Measurements from ENCODE around the gene CEP295NL. TPM values are rescaled to one million over a fixed set of nuclear protein-coding genes. Genes with fewer than 3 reads are reported as not detected.
"Not testable (repeated sequence)": the region's sequence is repeated elsewhere in the genome, so short reads cannot be mapped to it uniquely, and the experiment has no call there.

CEP295NL gene
- total RNA-seq, 4 donors from 2014 or later, result 1.1 to 45.4 (median 9.1) TPM

- Histone ChIP-seq H3K9me3 (no peaks in the 10 kb centered on the region), H3K27me3 (no peaks in the 10 kb centered on the region), H3K4me3 (no peak overlapping the region), H3K4me1 (peaks cover 0 to 29% (median 3%) of the 10 kb centered on the region in 4 donors), H3K27ac (peak overlapping the region in 1 of 4 donors; percentile 1), H3K36me3 (peaks cover 0 to 21% (median 0%) of the 10 kb centered on the region in 3 donors)
- DNase-seq, result no peak
- TF ChIP-seq POLR2A (IDR thresholded peaks at IDR 0.05) (no peak), CTCF (IDR thresholded peaks at IDR 0.05) (no peak)
Observed at GRCh38 chr17:78875363-78876093, 27.5 kb downstream of the CEP295NL start.

- Histone ChIP-seq H3K27ac (peak overlapping the region in 1 of 4 donors; percentile 7), H3K4me1 (peaks cover 0 to 15% (median 0%) of the 10 kb centered on the region in 4 donors), H3K9me3 (no peaks in the 10 kb centered on the region), H3K4me3 (no peak overlapping the region), H3K27me3 (no peaks in the 10 kb centered on the region), H3K36me3 (peaks cover 0 to 23% (median 0%) of the 10 kb centered on the region in 3 donors)
- DNase-seq, result no peak
- TF ChIP-seq POLR2A (IDR thresholded peaks at IDR 0.05) (no peak), CTCF (IDR thresholded peaks at IDR 0.05) (no peak)
Observed at GRCh38 chr17:78873519-78874340, 29.3 kb downstream of the CEP295NL start.

- Histone ChIP-seq H3K4me3 (no peak overlapping the region), H3K4me1 (peaks cover 0 to 15% (median 0%) of the 10 kb centered on the region in 4 donors), H3K27ac (no peak overlapping the region), H3K9me3 (no peaks in the 10 kb centered on the region), H3K36me3 (peaks cover 0 to 23% (median 0%) of the 10 kb centered on the region in 3 donors), H3K27me3 (no peaks in the 10 kb centered on the region)
- no peak for TF ChIP-seq POLR2A (IDR thresholded peaks at IDR 0.05)
- no peak for TF ChIP-seq CTCF (IDR thresholded peaks at IDR 0.05)
- no peak for DNase-seq
Observed at GRCh38 chr17:78872486-78872885, 30.5 kb downstream of the CEP295NL start.

GRCh38 chr17:78870621-78871020 lies 32.4 kb downstream of the CEP295NL start:
- Histone ChIP-seq H3K36me3 (peaks cover 0 to 23% (median 0%) of the 10 kb centered on the region in 3 donors), H3K27ac (no peak overlapping the region), H3K4me3 (no peak overlapping the region), H3K27me3 (no peaks in the 10 kb centered on the region), H3K9me3 (no peaks in the 10 kb centered on the region), H3K4me1 (peaks cover 0 to 9% (median 0%) of the 10 kb centered on the region in 4 donors)
- DNase-seq, result no peak
- TF ChIP-seq CTCF (IDR thresholded peaks at IDR 0.05) (no peak), POLR2A (IDR thresholded peaks at IDR 0.05) (no peak)

GRCh38 chr17:78868391-78868790 lies 34.6 kb downstream of the CEP295NL start:
- no peak for DNase-seq
- no peak for TF ChIP-seq POLR2A (IDR thresholded peaks at IDR 0.05)
- no peak for TF ChIP-seq CTCF (IDR thresholded peaks at IDR 0.05)
- peaks cover 0 to 23% (median 0%) of the 10 kb centered on the region in 3 donors for H3K36me3 ChIP-seq
- H3K4me3 ChIP-seq, result no peak overlapping the region
- no peaks in the 10 kb centered on the region for H3K27me3 ChIP-seq
- H3K27ac ChIP-seq, result no peak overlapping the region
- H3K9me3 ChIP-seq, result no peaks in the 10 kb centered on the region
- H3K4me1 ChIP-seq, result peaks cover 0 to 7% (median 0%) of the 10 kb centered on the region in 4 donors

- not testable (repeated sequence) for H3K4me3 ChIP-seq, DNase-seq, H3K27me3 ChIP-seq, H3K4me1 ChIP-seq, H3K27ac ChIP-seq, H3K9me3 ChIP-seq
- H3K36me3 ChIP-seq, result peaks cover 0 to 13% (median 0%) of the 10 kb centered on the region in 3 donors
Observed at GRCh38 chr17:78867046-78867445, 36.0 kb downstream of the CEP295NL start.

Measured in Peyer's patch (tissue), 4 donors.